Measurements from ENCODE around the gene BAAT. TPM values are rescaled to one million over a fixed set of nuclear protein-coding genes. Genes with fewer than 3 reads are reported as not detected.
A peak's percentile ranks its signal among the peaks of the same experiment; 100 is the strongest.

The BAAT gene
- total and polyA plus RNA-seq, 2 of the 13 experiments (the other 11 are each of a cell fraction or from before 2014, with no cell fraction given): 0.71 to 7.9 TPM

DNA sequence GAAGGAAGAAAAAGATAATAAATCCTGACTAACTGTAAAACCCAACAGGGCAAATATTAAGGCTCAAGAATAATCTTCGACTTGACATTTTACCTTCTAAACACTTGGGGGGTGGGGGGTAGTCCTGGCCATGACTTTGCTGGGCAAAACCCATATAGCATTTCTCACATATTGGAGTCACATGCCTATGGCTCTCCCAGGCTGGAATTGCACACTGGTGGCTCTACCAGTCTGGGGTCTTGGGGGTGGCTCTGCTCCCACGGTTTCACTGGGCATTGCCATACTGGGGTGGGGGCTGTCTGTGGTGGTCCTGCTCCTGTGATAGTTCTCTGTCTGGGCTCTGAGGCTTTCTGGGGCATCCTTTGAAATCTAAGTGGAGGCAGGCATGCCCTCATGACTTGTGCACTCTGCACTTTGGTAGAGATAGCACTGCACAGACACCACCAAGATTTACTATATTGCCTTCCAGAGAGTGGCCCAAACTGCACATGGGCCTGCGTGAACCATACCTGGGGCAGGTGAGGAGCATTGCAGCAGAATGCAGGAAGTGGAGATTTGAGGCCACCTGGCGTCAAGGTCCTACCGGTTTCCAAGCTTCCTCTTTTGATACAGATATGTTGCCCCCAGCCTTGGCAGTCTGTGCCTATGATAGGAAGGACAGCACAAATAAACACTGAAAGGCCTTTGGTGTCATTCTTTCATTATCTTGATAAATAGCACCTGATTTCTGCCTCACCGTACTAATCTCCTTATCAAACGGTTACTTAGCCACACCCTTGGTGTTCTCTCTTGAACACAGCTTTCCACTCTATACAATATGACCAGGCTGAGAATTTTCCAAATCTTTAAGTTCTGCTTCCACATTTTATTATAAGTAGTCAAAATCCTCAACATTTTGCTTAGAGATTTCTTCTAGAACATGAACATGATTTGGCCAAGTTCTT is 29.8 kb downstream of the BAAT start:
- intact Hi-C loops (cut with micrococcal nuclease; ENCODE audit: unreplicated experiment) (loop anchor here (1.0 to 2.0 kb wide), 6 partner anchors 11 to 43 kb away; partner anchors contain the start of genes MRPL50 and ZNF189), in situ Hi-C loops (cut with HindIII; ENCODE audit: extremely low pct_ligation_motif_present, low pct_unique_long_range_greater_than_20kb) (no loop called here)
- Histone ChIP-seq H3K9ac (ENCODE audit: insufficient read depth, low read depth, low read length) (peak overlapping the region; percentile 69), H3K27me3 (ENCODE audit: control insufficient read depth in 1 of 2, insufficient read depth in 2 of 2, low read length in 2 of 2) (no peaks in the 10 kb centered on the region), H3K4me1 (ENCODE audit: insufficient read depth, low read length) (peaks cover 95% of the 10 kb centered on the region), H2AFZ (ENCODE audit: low read length) (peak overlapping the region; percentile 10), H3K27ac (ENCODE audit: extremely low read length, insufficient read depth, low read length) (peak overlapping the region; percentile 94), H4K20me1 (ENCODE audit: insufficient read depth, low read length) (no peaks in the 10 kb centered on the region), H3K4me2 (ENCODE audit: low read depth, low read length) (peak overlapping the region; percentile 58; the same call in 1 of the 2 replicates), H3K9me3 (ENCODE audit: low read length) (no peaks in the 10 kb centered on the region), H3K36me3 (replicated peaks in 1 of 2; ENCODE audit: control insufficient read depth in 1 of 2, insufficient read depth in 2 of 2, low read length in 2 of 2) (no peaks in the 10 kb centered on the region), H3K4me3 (replicated peaks in 1 of 3; ENCODE audit: insufficient read depth in 1 of 3, low read depth in 2 of 3, low read length in 3 of 3) (no peak overlapping the region), H3K79me2 (ENCODE audit: insufficient read depth, low read length) (no peaks in the 10 kb centered on the region)
- ChIA-PET CTCF (ENCODE audit: low intra/inter-chr PET ratio, low total read pairs) (no interaction called here), POLR2A (interaction anchor here (0.6 to 4.8 kb wide), 24 partner anchors 9 to 426 kb away, joined by 3 to 116 read pairs (median 4); partner anchors contain the start of genes BAAT, MRPL50 and ZNF189)
- BruUV-seq (replicated peaks): TSS peak; percentile 98
- FAIRE-seq (no peak), DNase-seq (ENCODE audit: low spot score) (no peak), ATAC-seq (peak; percentile 75)
- 74% methylated on average over 6 of the region's 7 CpGs for WGBS (ENCODE audit: low lambda C conversion rate)
- TF ChIP-seq PITX1 (CRISPR knock-in tag; IDR thresholded peaks at IDR 0.05) (peak; percentile 52; the same call in 1 of the 2 replicates), BRF2 (CRISPR knock-in tag; IDR thresholded peaks at IDR 0.05) (peak; percentile 54; the same call in 1 of the 2 replicates), ZNF546 (CRISPR knock-in tag; conservative IDR thresholded peaks at IDR 0.05) (0 out of 2 replicates have a peak, but pooled peaks have one; percentile 63), PTBP1 (IDR thresholded peaks at IDR 0.05; ENCODE audit: low read depth, low read length, poor library complexity, severe bottlenecking) (no peak), BCL6 (CRISPR knock-in tag; IDR thresholded peaks at IDR 0.05) (no peak), FOXP1 (IDR thresholded peaks at IDR 0.05) (no peak), FOXP1 (CRISPR knock-in tag; IDR thresholded peaks at IDR 0.05) (no peak), ELF4 (CRISPR knock-in tag; IDR thresholded peaks at IDR 0.05; ENCODE audit: borderline replicate concordance) (peak; percentile 20; the same call in 1 of the 2 replicates), TMF1 (CRISPR knock-in tag; IDR thresholded peaks at IDR 0.05; ENCODE audit: low read depth) (peak; percentile 74; the same call in 1 of the 2 replicates), EEA1 (CRISPR knock-in tag; IDR thresholded peaks at IDR 0.05; ENCODE audit: borderline replicate concordance) (peak; percentile 78; the same call in 1 of the 2 replicates), ZC3H13 (CRISPR knock-in tag; IDR thresholded peaks at IDR 0.05) (no peak), ZBTB20 (CRISPR knock-in tag; IDR thresholded peaks at IDR 0.05; ENCODE audit: borderline replicate concordance, low read depth) (0 out of 2 replicates have a peak, but pooled peaks have one; percentile 47), REPIN1 (CRISPR knock-in tag; IDR thresholded peaks at IDR 0.05; ENCODE audit: borderline replicate concordance, low read depth) (peak; percentile 66; the same call in 1 of the 2 replicates), ZNF468 (CRISPR knock-in tag; IDR thresholded peaks at IDR 0.05) (0 out of 2 replicates have a peak, but pooled peaks have one; percentile 57), POGK (CRISPR knock-in tag; conservative IDR thresholded peaks at IDR 0.05) (peak; percentile 49; the same call in 1 of the 2 replicates), MTA1 (CRISPR knock-in tag; IDR thresholded peaks at IDR 0.05; ENCODE audit: borderline replicate concordance) (peak; percentile 50; the same call in 1 of the 2 replicates), MYC (CRISPR knock-in tag; IDR thresholded peaks at IDR 0.05; ENCODE audit: borderline replicate concordance) (0 out of 2 replicates have a peak, but pooled peaks have one; percentile 21), ZNF446 (CRISPR knock-in tag; IDR thresholded peaks at IDR 0.05) (peak; percentile 78; the same call in 1 of the 2 replicates), KAT8 (CRISPR knock-in tag; IDR thresholded peaks at IDR 0.05) (peak; percentile 5; the same call in 1 of the 2 replicates), ZNF337 (CRISPR knock-in tag; IDR thresholded peaks at IDR 0.05; ENCODE audit: borderline replicate concordance, low read depth) (peak; percentile 38; the same call in 1 of the 2 replicates)

All from HepG2 (cell line).